ENCODE measurements around the gene SPAG16.

DNA sequence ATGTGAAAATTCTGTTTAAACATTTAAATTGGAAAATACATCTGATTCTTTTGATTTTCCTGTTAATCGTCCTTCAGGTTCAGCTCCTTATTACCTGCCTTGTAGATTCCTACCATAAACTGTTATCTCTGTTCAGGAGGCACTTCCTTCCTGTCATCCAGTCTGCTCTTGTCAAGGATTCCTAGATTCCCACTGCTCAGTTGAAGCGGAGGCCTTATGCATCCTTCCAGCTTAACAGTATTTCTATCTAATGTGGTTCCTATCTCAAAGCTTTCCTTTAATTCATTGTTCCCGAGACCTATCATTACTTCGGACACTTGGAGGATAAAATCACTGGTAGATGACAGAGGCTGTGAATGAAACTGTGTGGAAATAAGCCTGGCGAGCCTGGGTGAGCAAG, 12.0 kb downstream of the SPAG16 start:
- TF ChIP-seq, protein P1, sequence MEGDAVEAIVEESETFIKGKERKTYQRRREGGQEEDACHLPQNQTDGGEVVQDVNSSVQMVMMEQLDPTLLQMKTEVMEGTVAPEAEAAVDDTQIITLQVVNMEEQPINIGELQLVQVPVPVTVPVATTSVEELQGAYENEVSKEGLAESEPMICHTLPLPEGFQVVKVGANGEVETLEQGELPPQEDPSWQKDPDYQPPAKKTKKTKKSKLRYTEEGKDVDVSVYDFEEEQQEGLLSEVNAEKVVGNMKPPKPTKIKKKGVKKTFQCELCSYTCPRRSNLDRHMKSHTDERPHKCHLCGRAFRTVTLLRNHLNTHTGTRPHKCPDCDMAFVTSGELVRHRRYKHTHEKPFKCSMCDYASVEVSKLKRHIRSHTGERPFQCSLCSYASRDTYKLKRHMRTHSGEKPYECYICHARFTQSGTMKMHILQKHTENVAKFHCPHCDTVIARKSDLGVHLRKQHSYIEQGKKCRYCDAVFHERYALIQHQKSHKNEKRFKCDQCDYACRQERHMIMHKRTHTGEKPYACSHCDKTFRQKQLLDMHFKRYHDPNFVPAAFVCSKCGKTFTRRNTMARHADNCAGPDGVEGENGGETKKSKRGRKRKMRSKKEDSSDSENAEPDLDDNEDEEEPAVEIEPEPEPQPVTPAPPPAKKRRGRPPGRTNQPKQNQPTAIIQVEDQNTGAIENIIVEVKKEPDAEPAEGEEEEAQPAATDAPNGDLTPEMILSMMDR (IDR thresholded peaks at IDR 0.05) = no peak
- TF ChIP-seq POLR2A (IDR thresholded peaks at IDR 0.05) = no peak

All from heart left ventricle (tissue), 13 donors.